Psoas muscle (tissue), 8 donors: Measurements from ENCODE around the gene TIMP3. TPM values are rescaled to one million over a fixed set of nuclear protein-coding genes. Genes with fewer than 3 reads are reported as not detected.

ENCODE experiments used
- ATAC-seq, 4 donors: fragments of 200-7000 bp; cut with Tn5 transposase; one replicate each; pipeline ENCODE4 v1.9.1; 2020; ENCODE audit warnings: moderate library complexity in 3 of 4, mild to moderate bottlenecking in 2 of 4
- DNase-seq, 2 donors: peaks; one replicate each; pipeline ENCODE4 v3.0.0-alpha.2; 2020
- H3K27ac ChIP-seq: fragments of 200-600 bp; one replicate; pipeline ENCODE4 v1.8.0; 2022
- H3K27me3 ChIP-seq, 3 donors: fragments of 200-600 bp in 1 of 3; one replicate each; pipeline versions ENCODE4 v1.6.1 to v1.8.0; 2013 to 2022; ENCODE audit warnings: low read length in 2 of 3, mild to moderate bottlenecking in 2 of 3, moderate library complexity in 1 of 3; ENCODE audit not compliant: insufficient read depth in 3 of 3
- H3K36me3 ChIP-seq, 2 donors: fragments of 200-600 bp in 1 of 2; one replicate each; pipeline versions ENCODE4 v1.6.1 to v1.8.0; 2013 to 2022; ENCODE audit warnings: low read depth in 1 of 2, mild to moderate bottlenecking in 1 of 2, moderate library complexity in 1 of 2; ENCODE audit not compliant: insufficient read depth in 1 of 2
- H3K4me1 ChIP-seq: fragments of 200-600 bp; one replicate; pipeline ENCODE4 v1.8.0; 2022
- H3K4me3 ChIP-seq: fragments of 200-600 bp; one replicate; pipeline ENCODE4 v1.8.0; 2022; ENCODE audit warnings: mild to moderate bottlenecking
- H3K9me3 ChIP-seq: fragments of 200-600 bp; one replicate; pipeline ENCODE4 v1.8.0; 2022
- WGBS, 3 donors: extraction: QIAGEN DNeasy Blood & Tissue Kit; methylation state at CpG; one replicate each; pipeline versions ENCODE4 v1.1.6 to v1.1.7; 2013; 5-methylcytosine and 5-hydroxymethylcytosine counted together
- intact Hi-C, 2 donors: fragments of 100-400 bp; cut with DNase I; formaldehyde crosslinking; loops; one replicate each; pipeline versions ENCODE4 v1.11.0 to v1.14.2; 2022
- polyA plus RNA-seq, 3 donors: library from polyadenylated mRNA; stranded (reverse); fragments of 200-250 nt; gene quantifications; one replicate each; pipeline ENCODE4 v1.2.3, GENCODE V29; 2013
- total RNA-seq, 4 donors: library from RNA; stranded (reverse); fragmentation: NEBNext Ultra II Directional in 2 of 4; extraction: Animal tissue kit (Norgen Biotek cat#: 25700) in 2 of 4; gene quantifications; one replicate each; pipeline versions ENCODE4 v1.2.1 to v1.2.4, GENCODE V29; 2021 to 2023
- TF ChIP-seq, protein P1 (sequence below): fragments of 200-600 bp; IDR thresholded peaks from one replicate; pipeline ENCODE4 v1.8.0; 2022; ENCODE audit warnings: antibody characterized with exemption
- donor health status: healthy with polysubstance abuse.
- donor health status: DM: no; HTN: no; CAD: no; lungs with moderate emphysema.
- donor health status: Bipolar disorder and iron deficiency.
- donor health status: healthy.
- donor health status: DM: yes; HTN: yes; CAD: no.
- donor health status: DM: no; HTN: no; CAD: no.
- donor health status: DM: no; HTN: no; CAD: no.
- donor health status: DM: yes; HTN: yes; CAD: no.

The TIMP3 gene
- total and polyA plus RNA-seq, 7 donors = 58.6 to 160 (median 70.7) TPM

DNA sequence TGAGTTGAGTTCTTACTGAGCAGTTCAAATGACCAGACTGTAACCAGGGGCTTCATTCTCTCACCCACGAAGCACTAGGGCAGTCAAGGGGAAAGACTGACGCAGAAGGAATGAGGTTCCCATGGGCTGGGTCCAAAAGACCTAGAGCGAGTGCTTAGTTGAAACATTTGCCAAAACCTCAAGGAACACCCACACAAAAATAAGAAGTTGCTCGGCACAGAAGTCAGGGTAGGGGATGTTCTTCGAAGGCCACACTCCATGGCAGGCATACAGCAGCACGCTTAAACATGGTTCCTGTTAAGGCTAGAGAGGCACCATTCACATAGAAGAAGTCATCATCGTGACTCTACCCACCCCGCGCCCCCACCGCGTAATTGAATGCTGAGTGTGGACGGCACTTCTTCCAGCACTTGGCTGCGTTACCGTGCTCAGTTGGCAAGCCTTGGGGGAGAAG is 52.9 kb downstream of the TIMP3 start:
- peaks cover 12% of the 10 kb centered on the region for H3K4me1 ChIP-seq
- no peak overlapping the region for H3K4me3 ChIP-seq
- no peak for DNase-seq
- TF ChIP-seq, protein P1, sequence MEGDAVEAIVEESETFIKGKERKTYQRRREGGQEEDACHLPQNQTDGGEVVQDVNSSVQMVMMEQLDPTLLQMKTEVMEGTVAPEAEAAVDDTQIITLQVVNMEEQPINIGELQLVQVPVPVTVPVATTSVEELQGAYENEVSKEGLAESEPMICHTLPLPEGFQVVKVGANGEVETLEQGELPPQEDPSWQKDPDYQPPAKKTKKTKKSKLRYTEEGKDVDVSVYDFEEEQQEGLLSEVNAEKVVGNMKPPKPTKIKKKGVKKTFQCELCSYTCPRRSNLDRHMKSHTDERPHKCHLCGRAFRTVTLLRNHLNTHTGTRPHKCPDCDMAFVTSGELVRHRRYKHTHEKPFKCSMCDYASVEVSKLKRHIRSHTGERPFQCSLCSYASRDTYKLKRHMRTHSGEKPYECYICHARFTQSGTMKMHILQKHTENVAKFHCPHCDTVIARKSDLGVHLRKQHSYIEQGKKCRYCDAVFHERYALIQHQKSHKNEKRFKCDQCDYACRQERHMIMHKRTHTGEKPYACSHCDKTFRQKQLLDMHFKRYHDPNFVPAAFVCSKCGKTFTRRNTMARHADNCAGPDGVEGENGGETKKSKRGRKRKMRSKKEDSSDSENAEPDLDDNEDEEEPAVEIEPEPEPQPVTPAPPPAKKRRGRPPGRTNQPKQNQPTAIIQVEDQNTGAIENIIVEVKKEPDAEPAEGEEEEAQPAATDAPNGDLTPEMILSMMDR = no peak
- ATAC-seq = no peak
- peaks cover 0 to 6% (median 0%) of the 10 kb centered on the region in 3 donors for H3K27me3 ChIP-seq
- intact Hi-C loops = no loop called here
- peaks cover 2 to 29% of the 10 kb centered on the region in 2 donors for H3K36me3 ChIP-seq
- H3K9me3 ChIP-seq = no peaks in the 10 kb centered on the region
- WGBS, 3 donors = 35 to 61% (median 43%) methylated on average over 14 of the region's 14 CpGs
- H3K27ac ChIP-seq = no peak overlapping the region

DNA sequence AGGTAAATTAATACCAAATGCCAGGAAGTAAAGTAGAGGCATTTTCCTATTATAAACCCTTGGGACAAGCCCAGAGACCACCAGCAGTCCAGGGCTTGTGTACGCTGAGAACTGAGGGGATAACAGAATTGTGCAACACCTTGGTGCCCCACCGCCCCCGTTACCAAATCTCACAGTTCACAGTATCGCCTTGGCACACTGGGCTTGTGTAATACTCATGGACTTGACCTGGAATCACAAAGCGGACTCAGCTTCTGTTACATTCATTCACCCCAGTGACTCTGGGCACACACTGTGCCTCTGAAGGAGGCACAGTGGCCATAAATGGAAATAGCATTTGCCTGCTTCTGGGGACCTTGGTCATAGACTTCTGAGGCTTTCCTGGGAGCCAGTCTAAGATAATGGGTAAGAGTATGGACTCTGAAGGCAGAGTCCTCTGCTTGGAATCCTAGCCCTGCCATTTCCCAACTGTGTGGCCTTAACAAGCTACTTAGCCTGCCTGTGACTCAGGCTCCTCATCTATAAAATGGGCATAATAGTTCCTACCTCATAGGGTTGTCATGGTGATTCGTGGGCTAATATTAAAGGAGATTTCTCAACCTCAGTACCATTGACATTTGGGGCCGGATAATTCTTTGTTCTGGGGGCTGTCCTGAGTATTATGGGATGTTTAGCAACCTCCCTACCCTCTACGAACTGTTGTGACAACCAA is 53.7 kb downstream of the TIMP3 start:
- Histone ChIP-seq H3K9me3 (no peaks in the 10 kb centered on the region), H3K4me3 (no peak overlapping the region), H3K36me3 (peaks cover 2 to 38% of the 10 kb centered on the region in 2 donors), H3K4me1 (peaks cover 11% of the 10 kb centered on the region), H3K27me3 (peaks cover 0 to 6% (median 0%) of the 10 kb centered on the region in 3 donors), H3K27ac (no peak overlapping the region)
- TF ChIP-seq, protein P1 = no peak
- DNase-seq = no peak
- intact Hi-C loops = no loop called here
- no peak for ATAC-seq
- 82 to 97% (median 85%) methylated on average over 8 of the region's 8 CpGs for WGBS, 3 donors

- intact Hi-C loops = no loop called here
- no peak overlapping the region for H3K4me3 ChIP-seq
- peaks cover 0 to 6% (median 0%) of the 10 kb centered on the region in 3 donors for H3K27me3 ChIP-seq
- no peak for ATAC-seq
- peaks cover 2 to 47% of the 10 kb centered on the region in 2 donors for H3K36me3 ChIP-seq
- WGBS, 3 donors = 95 to 96% (median 95%) methylated on average over 3 of the region's 3 CpGs
- H3K9me3 ChIP-seq = no peaks in the 10 kb centered on the region
- TF ChIP-seq, protein P1 = no peak
- no peak for DNase-seq
- H3K4me1 ChIP-seq = no peaks in the 10 kb centered on the region
- no peak overlapping the region for H3K27ac ChIP-seq
Measured at GRCh38 chr22:32858121-32858703, 56.7 kb downstream of the TIMP3 start.

DNA sequence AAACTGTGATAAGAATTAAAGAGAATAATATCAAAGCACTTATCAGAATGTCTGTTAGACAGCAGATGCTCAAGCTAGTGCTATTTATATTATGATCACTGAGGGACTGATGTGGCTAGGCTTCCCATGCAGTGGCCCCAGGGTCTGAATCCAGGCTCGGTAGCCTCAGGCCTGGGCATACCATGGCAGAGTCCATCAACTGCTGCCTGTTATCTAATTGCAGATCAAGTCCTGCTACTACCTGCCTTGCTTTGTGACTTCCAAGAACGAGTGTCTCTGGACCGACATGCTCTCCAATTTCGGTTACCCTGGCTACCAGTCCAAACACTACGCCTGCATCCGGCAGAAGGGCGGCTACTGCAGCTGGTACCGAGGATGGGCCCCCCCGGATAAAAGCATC is 57.5 kb downstream of the TIMP3 start:
- peaks cover 2 to 47% of the 10 kb centered on the region in 2 donors for H3K36me3 ChIP-seq
- ATAC-seq = no peak

More for the DNA sequence above, 57.5 kb downstream of the TIMP3 start:
- no peak overlapping the region for H3K27ac ChIP-seq
- 67 to 83% (median 72%) methylated on average over 9 of the region's 9 CpGs for WGBS, 3 donors
- peaks cover 0 to 6% (median 0%) of the 10 kb centered on the region in 3 donors for H3K27me3 ChIP-seq
- H3K4me1 ChIP-seq = no peaks in the 10 kb centered on the region
- H3K9me3 ChIP-seq = no peaks in the 10 kb centered on the region
- H3K4me3 ChIP-seq = no peak overlapping the region
- DNase-seq = no peak
- intact Hi-C loops = no loop called here
- TF ChIP-seq, protein P1 = no peak
